Ammon's horn (tissue), 1 donor: Measurements from ENCODE around the gene CDH23.
"Not testable (repeated sequence)": the region's sequence is repeated elsewhere in the genome, so short reads cannot be mapped to it uniquely, and the experiment has no call there.

Source experiments
- DNase-seq: peaks from one replicate; pipeline ENCODE4 v3.0.0-alpha.2; 2016; ENCODE audit warnings: low spot score

CDH23 gene

GRCh38 chr10:71584902-71585563 lies 188.3 kb downstream of the CDH23 start:
- no peak for DNase-seq

GRCh38 chr10:71585564-71586290 lies 189.0 kb downstream of the CDH23 start:
- no peak for DNase-seq

GRCh38 chr10:71587941-71588573 lies 191.3 kb downstream of the CDH23 start:
- peak; percentile 52 for DNase-seq

- no peak for DNase-seq
These were observed 192.0 kb downstream of the CDH23 start for GRCh38 chr10:71588685-71589084.

- no peak for DNase-seq
These were observed 193.2 kb downstream of the CDH23 start for GRCh38 chr10:71589617-71590551.

- DNase-seq = no peak
These were observed 194.1 kb downstream of the CDH23 start for GRCh38 chr10:71590781-71591350.

- no peak for DNase-seq
These were observed 198.3 kb downstream of the CDH23 start for GRCh38 chr10:71594934-71595571.

GRCh38 chr10:71595649-71596048 lies 198.9 kb downstream of the CDH23 start:
- no peak for DNase-seq

GRCh38 chr10:71596127-71596526 lies 199.4 kb downstream of the CDH23 start:
- no peak for DNase-seq

- no peak for DNase-seq
These were observed 200.0 kb downstream of the CDH23 start for GRCh38 chr10:71596759-71597158.

- peak; percentile 77 for DNase-seq
These were observed 201.2 kb downstream of the CDH23 start for GRCh38 chr10:71597821-71598498.

GRCh38 chr10:71598621-71599055 lies 201.9 kb downstream of the CDH23 start:
- DNase-seq = peak; percentile 93

- no peak for DNase-seq
These were observed 202.8 kb downstream of the CDH23 start for GRCh38 chr10:71599518-71599917.

- DNase-seq = not testable (repeated sequence)
These were observed 203.5 kb downstream of the CDH23 start for GRCh38 chr10:71600242-71600641.

- no peak for DNase-seq
These were observed 204.1 kb downstream of the CDH23 start for GRCh38 chr10:71600849-71601248.

- DNase-seq = no peak
These were observed 204.6 kb downstream of the CDH23 start for GRCh38 chr10:71601273-71601672.

- DNase-seq = no peak
These were observed 206.4 kb downstream of the CDH23 start for GRCh38 chr10:71603150-71603549.

- DNase-seq = no peak
These were observed 207.0 kb downstream of the CDH23 start for GRCh38 chr10:71603754-71604153.

GRCh38 chr10:71604324-71605018 lies 207.8 kb downstream of the CDH23 start:
- no peak for DNase-seq
